HG02884 (cell line): ENCODE results near the gene UBAP2L.
"Not testable (repeated sequence)": the region's sequence is repeated elsewhere in the genome, so short reads cannot be mapped to it uniquely, and the experiment has no call there.

Experiments
- ATAC-seq: cut with Tn5 transposase; IDR thresholded peaks from one replicate; pipeline ENCODE4 v1.9.1; 2021; ENCODE audit warnings: mild to moderate bottlenecking, moderate library complexity; ENCODE audit not compliant: unreplicated experiment

Gene UBAP2L

DNA sequence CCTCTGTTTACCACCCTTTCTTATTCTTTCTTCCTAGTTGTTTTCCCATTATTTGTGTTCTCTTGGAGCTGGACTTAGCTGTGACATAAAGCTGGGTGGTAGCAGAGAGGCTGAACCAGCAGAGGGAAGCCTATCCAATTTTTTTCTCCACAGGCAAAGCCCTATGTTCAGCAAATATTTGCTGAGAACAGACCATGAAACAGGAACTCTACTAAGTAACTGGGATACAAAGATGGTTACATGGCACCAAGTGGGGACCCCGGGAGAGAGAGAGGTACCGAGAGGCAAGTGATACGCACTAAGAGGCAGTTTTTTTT is 21.2 kb upstream of the UBAP2L start:
- ATAC-seq = no peak

GRCh38 chr1:154205778-154206177 is 15.0 kb upstream of the UBAP2L start:
- ATAC-seq = not testable (repeated sequence)

DNA sequence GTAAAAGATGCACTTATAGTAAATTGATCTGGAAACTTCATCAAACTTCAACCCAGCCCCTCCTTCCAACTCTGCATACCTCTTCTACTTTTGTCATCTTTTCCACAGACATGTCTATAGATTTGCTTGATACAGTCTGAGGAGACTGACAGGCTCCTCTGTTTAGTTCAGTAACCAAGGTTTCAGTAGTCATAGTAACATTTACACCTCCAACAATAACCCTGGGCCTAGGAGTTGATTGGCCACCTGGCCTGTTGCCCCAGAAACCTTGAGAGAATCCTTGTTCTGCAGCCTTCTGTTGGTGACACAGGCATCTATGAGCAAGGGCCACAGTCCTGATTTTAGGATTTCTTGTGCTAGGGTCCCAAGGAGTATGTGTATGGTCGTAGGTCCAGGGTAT is 14.6 kb upstream of the UBAP2L start, which contains the start of gene CFAP141:
TSS of gene CFAP141 (minus strand) at position 138 of the 400 bp plus-strand sequence. CDS start at position 112, 26 bp downstream.
- no peak for ATAC-seq

DNA sequence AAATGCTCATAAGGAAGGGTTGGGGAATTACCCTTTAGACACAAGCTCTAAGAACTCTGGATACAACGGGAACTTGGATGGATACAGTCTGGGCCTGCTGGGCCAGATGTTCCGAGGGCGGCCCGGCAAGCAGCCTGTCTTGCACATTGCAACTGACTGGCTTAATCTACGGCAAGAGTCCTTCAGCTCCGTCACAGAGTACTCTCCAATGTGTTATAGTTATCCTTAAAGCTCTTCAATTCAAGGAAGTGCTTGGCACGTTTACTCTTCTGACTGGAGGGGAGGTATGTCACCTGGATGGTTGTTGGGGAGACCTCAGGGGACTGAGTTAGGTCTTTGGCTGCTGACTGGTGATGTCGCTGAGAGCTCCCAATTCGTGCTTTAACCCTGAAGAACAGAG is 13.5 kb upstream of the UBAP2L start:
- no peak for ATAC-seq

DNA sequence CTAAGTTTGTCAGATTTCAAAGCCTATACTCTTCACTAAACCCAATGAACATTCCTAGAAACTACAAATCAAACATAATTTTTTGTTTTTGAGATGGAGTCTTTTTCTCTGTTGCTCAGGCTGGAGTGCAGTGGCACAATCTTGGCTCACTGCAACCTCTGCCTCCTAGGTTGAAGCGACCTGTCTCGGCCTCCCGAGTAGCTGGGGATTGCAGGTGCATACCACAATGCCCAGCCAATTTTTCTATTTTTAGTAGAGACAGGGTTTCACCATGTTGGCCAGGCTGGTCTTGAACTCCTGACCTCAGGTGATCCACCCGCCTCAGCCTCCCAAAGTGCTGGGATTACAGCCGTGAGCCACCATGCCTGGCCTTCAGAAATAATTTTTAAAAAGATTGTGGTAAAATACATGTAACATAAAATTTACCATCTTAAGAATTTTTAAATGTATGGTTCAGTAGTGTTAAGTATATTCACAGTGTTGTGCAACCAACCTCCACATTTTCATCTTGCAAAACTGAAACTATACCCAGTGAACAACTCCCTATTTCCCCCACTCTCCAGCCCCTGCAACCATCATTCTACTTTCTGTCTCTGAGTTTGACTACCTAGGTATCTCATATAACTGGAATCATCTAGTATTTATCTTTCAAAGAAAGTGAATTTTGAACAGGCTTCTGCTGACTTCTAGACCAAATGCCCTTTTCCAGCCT is 11.9 kb upstream of the UBAP2L start:
- ATAC-seq = no peak

- no peak for ATAC-seq
Observed at GRCh38 chr1:154212083-154212482, 8.7 kb upstream of the UBAP2L start.

DNA sequence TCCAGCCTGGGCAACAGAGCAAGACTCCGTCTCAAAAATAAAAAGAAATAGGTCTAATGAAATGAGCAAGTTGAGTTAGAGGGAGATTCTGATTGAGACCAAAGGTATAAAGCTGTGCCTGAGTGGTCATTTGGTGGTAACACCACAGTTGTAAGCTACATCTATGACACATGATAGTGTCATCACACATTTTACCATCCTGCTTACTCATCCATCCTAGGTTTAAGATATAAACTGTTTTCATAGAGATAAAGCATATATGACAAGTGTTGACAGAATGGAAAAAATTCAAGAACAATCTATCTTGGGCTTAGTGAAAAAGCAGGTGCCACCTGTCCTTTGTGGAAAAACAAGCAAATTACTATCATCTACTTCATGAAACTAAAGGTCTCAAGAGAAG is 7.5 kb upstream of the UBAP2L start:
- no peak for ATAC-seq

DNA sequence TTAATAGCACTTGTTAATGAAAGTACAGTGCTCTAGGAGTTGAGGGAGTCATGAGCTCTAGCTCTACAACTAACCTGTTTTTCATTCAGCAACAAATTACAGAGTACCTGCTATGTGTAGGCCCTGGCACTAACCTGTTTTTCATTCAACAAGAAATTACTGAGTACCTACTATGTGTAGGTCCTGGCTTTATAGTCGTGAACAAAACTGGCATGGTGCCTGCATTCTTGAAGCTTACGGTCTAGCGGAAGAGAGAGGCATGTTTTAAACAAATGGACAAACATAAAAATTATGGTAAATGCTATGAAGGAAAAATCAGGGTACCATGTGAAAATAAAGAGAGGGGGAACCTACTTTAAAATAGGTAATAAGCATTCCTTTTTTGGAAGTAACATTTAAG is 2.2 kb upstream of the UBAP2L start:
- no peak for ATAC-seq

DNA sequence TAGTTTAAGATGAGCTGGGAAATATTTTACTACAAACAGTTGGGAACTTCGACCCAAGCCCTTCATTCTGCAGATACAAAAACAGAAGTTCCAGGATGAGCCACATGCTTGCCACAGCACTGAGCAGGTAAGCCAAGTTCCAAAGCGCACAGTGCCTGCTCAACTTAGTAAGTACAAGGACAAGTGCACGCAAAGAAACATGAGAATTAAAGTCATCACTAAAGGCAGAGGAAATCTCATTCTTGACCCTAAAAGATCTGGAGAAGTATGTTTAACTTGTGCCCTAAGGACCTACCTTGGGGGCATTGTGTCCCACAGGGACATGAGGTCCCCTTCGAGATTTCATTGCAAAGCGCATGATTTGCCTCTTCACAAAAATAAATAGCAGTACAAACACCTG is 1.2 kb upstream of the UBAP2L start:
- no peak for ATAC-seq

GRCh38 chr1:154220970-154221277 is 169 bp downstream of the UBAP2L start:
- no peak for ATAC-seq

- ATAC-seq = peak; percentile 22
Observed at GRCh38 chr1:154221278-154222001, 685 bp downstream of the UBAP2L start.

DNA sequence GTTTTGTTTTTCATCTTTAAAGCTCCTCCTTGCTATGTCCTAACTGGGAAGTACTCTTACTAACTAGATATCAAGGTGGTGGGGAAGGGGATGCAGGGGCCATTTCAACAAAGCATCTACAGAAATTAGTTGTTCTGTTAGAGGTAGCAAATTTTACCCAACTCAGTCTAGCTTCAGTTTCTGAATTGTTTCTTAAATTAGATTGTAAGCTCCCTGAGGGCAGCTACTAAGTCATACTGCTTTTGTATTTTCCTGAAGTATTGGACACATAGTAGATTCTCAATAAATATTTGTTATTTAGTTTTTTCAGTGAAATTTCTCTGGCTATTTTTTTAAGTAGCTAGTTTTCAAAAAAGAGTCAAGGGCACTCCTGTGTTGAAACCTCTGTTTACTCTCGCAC is 1.8 kb downstream of the UBAP2L start:
- no peak for ATAC-seq

- ATAC-seq = no peak
Observed at GRCh38 chr1:154222918-154223317, 2.2 kb downstream of the UBAP2L start.

GRCh38 chr1:154223621-154224020 is 2.9 kb downstream of the UBAP2L start:
- ATAC-seq = no peak

DNA sequence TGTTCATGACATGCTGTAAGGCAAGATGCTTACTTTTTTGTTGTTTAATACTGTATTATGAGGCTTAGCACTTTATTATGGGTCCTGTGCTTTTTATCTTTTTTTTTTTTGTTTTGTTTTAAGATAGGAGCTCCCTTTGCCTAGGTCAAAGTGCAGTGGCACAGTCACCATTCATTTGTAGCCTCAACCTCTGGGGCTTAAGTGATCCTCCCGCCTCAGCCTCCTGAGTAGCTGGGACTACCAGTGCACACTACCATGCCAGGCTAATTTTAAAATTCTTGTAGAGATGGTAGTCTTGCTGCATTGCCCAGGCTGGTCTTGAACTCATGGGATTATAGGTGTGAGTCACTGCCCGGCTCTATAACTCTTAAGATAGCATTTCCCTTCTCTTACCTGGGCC is 4.6 kb downstream of the UBAP2L start:
- no peak for ATAC-seq

GRCh38 chr1:154231112-154231511 is 10.4 kb downstream of the UBAP2L start:
- ATAC-seq = not testable (repeated sequence)

GRCh38 chr1:154233127-154233526 is 12.4 kb downstream of the UBAP2L start:
- not testable (repeated sequence) for ATAC-seq

DNA sequence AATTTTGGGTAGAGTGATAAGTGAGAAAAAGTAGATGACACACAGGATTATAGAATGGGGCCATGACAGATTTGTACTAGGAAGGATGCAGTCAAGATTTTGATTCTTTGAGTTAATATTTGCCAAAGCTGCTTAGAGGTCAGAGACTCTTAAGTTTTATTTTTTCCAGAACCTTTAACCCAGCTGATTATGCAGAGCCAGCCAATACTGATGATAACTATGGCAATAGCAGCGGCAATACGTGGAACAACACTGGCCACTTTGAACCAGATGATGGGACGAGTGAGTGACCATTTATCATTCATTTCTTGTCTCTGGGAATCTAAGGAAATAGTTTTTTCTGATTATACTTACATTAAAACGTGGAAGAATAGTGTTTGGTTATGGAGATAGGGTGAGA is 16.1 kb downstream of the UBAP2L start:
- no peak for ATAC-seq

- ATAC-seq = no peak
Observed at GRCh38 chr1:154237435-154237834, 16.7 kb downstream of the UBAP2L start.

DNA sequence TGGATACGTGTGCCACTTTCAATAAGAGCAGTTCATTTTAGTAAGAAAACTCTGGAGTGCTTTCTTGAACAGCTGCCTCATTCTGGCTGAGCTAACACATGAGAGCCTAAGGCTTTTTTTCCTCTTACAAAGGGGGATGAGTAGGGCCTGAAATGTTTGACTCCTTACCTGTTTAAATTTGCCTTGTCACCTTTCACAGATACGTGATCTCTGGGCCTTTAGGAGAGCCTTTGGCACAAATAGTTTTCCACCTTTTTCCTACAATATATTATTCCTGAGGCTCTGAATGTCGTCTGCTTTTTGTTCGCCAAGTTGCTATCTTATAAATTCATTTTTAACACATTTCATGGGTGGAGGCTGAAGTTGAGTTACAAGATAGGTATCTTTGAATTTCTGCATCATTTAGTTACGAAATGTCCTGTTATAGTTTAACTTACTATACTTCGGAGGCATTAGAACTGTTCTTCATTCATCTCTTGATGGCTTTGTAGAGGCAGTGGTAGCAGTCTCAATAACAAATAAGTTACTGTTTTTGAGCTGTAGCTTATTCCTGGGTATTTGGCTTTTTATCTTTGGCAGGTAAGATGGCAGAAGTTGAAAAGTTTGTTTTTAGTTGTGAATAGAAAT is 17.2 kb downstream of the UBAP2L start:
- no peak for ATAC-seq

GRCh38 chr1:154239491-154239890 is 18.7 kb downstream of the UBAP2L start:
- no peak for ATAC-seq

DNA sequence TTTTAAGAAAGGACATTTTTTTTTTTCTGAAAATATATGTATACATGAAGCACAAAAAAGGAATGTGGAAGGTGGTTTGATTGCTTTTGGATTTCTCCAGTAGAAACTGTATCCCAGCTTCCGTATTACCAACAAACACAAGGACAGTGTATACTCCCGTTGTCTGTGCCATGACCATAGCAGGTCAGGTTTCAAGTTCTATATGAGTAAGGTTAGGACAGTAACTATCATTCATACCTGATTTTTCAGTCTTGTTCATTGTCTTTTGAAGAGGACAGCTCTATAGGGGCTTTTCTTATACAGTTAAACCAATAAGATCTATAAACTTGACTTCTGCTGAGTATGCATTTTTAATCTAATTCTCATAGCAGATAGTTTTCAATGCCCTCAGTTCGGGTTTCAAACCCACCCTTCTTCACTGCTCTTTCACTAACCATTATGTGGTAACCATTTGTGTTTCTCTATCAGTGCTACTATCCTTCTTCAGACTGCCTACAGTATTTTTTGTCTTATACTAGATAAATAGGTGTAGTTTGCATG is 19.6 kb downstream of the UBAP2L start:
- no peak for ATAC-seq
